Right lobe of liver (tissue), 4 donors: ENCODE data around the gene SYNE1.

ENCODE experiments used
- CTCF ChIP-seq, 4 donors: fragments of 200-600 bp in 3 of 4; fragments of 450-650 bp in 1 of 4; IDR thresholded peaks; one replicate each; pipeline versions ENCODE4 v1.5.1 to v1.8.0; 2016 to 2022; ENCODE audit warnings: antibody characterized with exemption in 4 of 4, mild to moderate bottlenecking in 2 of 4
- POLR2A ChIP-seq: fragments of 450-650 bp; IDR thresholded peaks from one replicate; pipeline ENCODE4 v1.6.1; 2017; ENCODE audit warnings: antibody characterized with exemption, mild to moderate bottlenecking
- donor health status: DM: no; HTN: no; CAD: no.
- donor health status: DM: no; HTN: no; CAD: no.
- donor health status: DM: no; HTN: yes; CAD: no.

- TF ChIP-seq CTCF (IDR thresholded peaks at IDR 0.05) (no peak), POLR2A (no peak)
These were observed 377.9 kb downstream of the SYNE1 start for GRCh38 chr6:152259234-152259633.
